Ureter (tissue), 1 donor: ENCODE results near the gene NRIP3. TPM values are rescaled to one million over a fixed set of nuclear protein-coding genes. Genes with fewer than 3 reads are reported as not detected.

Source experiments
- DNase-seq: peaks from one replicate; pipeline ENCODE4 v3.0.0-alpha.2; 2020; ENCODE audit warnings: low spot score
- total RNA-seq: library from RNA; stranded (reverse); gene quantifications from one replicate; pipeline ENCODE4 v1.2.4, GENCODE V29; 2023
- donor health status: DM: yes; HTN: yes; CAD: no.

The NRIP3 gene
- total RNA-seq = 2.4 TPM

GRCh38 chr11:9003573-9004182 is at the start of gene NRIP3:
NRIP3 (minus strand) TSS chr11:9004001; CDS start chr11:9003935, 66 bp downstream.
- DNase-seq = peak; percentile 67

GRCh38 chr11:9052316-9052715 is 48.5 kb upstream of the NRIP3 start:
- DNase-seq = no peak

- no peak for DNase-seq
These were observed 46.2 kb upstream of the NRIP3 start for GRCh38 chr11:9049959-9050358.

- no peak for DNase-seq
These were observed 44.2 kb upstream of the NRIP3 start for GRCh38 chr11:9047964-9048523.

GRCh38 chr11:9046481-9046880 is 42.7 kb upstream of the NRIP3 start:
- DNase-seq = no peak

- no peak for DNase-seq
These were observed 38.7 kb upstream of the NRIP3 start for GRCh38 chr11:9042488-9042887.

GRCh38 chr11:9041747-9042146 is 37.9 kb upstream of the NRIP3 start:
- DNase-seq = no peak

GRCh38 chr11:9040410-9040809 is 36.6 kb upstream of the NRIP3 start:
- no peak for DNase-seq

GRCh38 chr11:9039863-9040262 is 36.1 kb upstream of the NRIP3 start:
- DNase-seq = no peak

GRCh38 chr11:9039198-9039597 is 35.4 kb upstream of the NRIP3 start:
- DNase-seq = peak; percentile 54

- no peak for DNase-seq
These were observed 34.7 kb upstream of the NRIP3 start for GRCh38 chr11:9038541-9038940.

- DNase-seq = no peak
These were observed 34.2 kb upstream of the NRIP3 start for GRCh38 chr11:9037963-9038362.

GRCh38 chr11:9037046-9037780 is 33.4 kb upstream of the NRIP3 start:
- DNase-seq = no peak

GRCh38 chr11:9030601-9031000 is 26.8 kb upstream of the NRIP3 start:
- DNase-seq = peak; percentile 69

- DNase-seq = no peak
These were observed 25.6 kb upstream of the NRIP3 start for GRCh38 chr11:9029422-9029821.

- no peak for DNase-seq
These were observed 24.8 kb upstream of the NRIP3 start for GRCh38 chr11:9028581-9028980.

- no peak for DNase-seq
These were observed 21.5 kb upstream of the NRIP3 start for GRCh38 chr11:9025101-9025850.

GRCh38 chr11:9022961-9023680 is 19.3 kb upstream of the NRIP3 start:
- DNase-seq = no peak

GRCh38 chr11:9020916-9021315 is 17.1 kb upstream of the NRIP3 start:
- DNase-seq = no peak

- DNase-seq = no peak
These were observed 16.1 kb upstream of the NRIP3 start for GRCh38 chr11:9019861-9020260.

- DNase-seq = peak; percentile 56
These were observed 14.0 kb upstream of the NRIP3 start for GRCh38 chr11:9017773-9018172.
